ENCODE results near the gene GET4.

GET4 gene

GRCh38 chr7:835021-835420 lies 41.3 kb upstream of the GET4 start (continued):
- TF ChIP-seq ZNF785 (tag by site-specific recombination; IDR thresholded peaks at IDR 0.05): no peak
- TF ChIP-seq YY1 (tag by site-specific recombination; IDR thresholded peaks at IDR 0.05): no peak
- TF ChIP-seq KLF7 (tag by site-specific recombination; IDR thresholded peaks at IDR 0.05; ENCODE audit: borderline replicate concordance): no peak
- TF ChIP-seq ZBTB44 (tag by site-specific recombination; IDR thresholded peaks at IDR 0.05): no peak
- no peak for TF ChIP-seq ZNF623 (tag by site-specific recombination; IDR thresholded peaks at IDR 0.05)
- no peak for TF ChIP-seq WT1 (tag by site-specific recombination; IDR thresholded peaks at IDR 0.05)
- no peak for TF ChIP-seq ZNF776 (tag by site-specific recombination; IDR thresholded peaks at IDR 0.05; ENCODE audit: borderline replicate concordance)
- TF ChIP-seq ZNF302 (tag by site-specific recombination; IDR thresholded peaks at IDR 0.05; ENCODE audit: low read depth): no peak
- TF ChIP-seq, protein P1, sequence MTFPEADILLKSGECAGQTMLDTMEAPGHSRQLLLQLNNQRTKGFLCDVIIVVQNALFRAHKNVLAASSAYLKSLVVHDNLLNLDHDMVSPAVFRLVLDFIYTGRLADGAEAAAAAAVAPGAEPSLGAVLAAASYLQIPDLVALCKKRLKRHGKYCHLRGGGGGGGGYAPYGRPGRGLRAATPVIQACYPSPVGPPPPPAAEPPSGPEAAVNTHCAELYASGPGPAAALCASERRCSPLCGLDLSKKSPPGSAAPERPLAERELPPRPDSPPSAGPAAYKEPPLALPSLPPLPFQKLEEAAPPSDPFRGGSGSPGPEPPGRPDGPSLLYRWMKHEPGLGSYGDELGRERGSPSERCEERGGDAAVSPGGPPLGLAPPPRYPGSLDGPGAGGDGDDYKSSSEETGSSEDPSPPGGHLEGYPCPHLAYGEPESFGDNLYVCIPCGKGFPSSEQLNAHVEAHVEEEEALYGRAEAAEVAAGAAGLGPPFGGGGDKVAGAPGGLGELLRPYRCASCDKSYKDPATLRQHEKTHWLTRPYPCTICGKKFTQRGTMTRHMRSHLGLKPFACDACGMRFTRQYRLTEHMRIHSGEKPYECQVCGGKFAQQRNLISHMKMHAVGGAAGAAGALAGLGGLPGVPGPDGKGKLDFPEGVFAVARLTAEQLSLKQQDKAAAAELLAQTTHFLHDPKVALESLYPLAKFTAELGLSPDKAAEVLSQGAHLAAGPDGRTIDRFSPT (tag by site-specific recombination; IDR thresholded peaks at IDR 0.05): no peak
- no peak for TF ChIP-seq TCF7L2 (IDR thresholded peaks at IDR 0.05; ENCODE audit: borderline replicate concordance, low read depth, low read length)
- TF ChIP-seq ZNF561 (tag by site-specific recombination; IDR thresholded peaks at IDR 0.05; ENCODE audit: borderline replicate concordance): no peak
- TF ChIP-seq ZNF549 (tag by site-specific recombination; IDR thresholded peaks at IDR 0.05): no peak
- no peak for TF ChIP-seq ZNF23 (tag by site-specific recombination; IDR thresholded peaks at IDR 0.05; ENCODE audit: borderline replicate concordance)

DNA sequence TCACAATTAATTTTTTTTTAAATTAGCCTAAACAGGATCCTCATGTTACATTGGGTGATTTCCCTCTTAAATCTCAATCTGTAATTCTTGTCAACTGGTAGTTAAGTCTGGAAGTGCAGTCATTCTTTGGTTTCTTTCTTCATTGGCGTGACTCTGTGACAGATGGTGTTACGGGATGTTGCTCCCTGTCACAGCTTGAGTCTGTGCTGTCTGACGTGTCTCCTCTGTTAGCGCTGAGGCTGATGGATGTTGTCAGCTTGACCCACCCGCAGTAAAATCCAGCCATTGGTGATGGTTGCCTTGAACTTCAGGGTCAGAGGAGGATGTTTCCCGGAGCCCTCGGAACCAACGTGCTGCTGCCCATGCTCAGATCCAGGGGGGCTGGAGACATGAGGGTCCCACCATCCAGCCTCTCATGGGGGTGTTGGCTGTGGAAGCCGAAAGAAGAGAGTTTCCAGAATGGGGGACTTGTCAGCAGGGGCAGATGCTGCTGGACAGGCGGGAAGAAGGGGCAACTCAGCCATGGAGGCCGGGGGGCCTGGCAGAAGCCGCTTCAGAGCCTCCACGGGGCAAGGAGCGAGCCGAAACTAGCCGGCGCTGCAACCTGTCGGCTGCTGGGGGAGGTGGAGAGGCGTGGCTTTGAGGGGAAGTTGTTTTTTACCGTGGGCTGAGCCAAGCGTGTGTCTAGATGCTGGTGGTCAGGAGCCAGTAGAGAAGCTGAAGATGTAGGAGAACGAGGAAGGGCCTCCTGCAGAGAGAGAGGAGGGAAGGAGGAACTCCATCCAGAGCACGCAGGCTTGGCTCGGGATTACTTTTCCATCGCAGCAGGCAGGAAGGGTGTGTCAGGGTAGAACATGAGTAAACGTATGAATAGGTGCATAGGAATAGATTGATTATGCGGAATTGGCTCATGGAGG lies 40.6 kb upstream of the GET4 start:
- TF ChIP-seq ZNF394 (tag by site-specific recombination; IDR thresholded peaks at IDR 0.05; ENCODE audit: borderline replicate concordance) (0 out of 2 replicates have a peak, but pooled peaks have one; percentile 16), ZNF600 (tag by site-specific recombination; IDR thresholded peaks at IDR 0.05) (peak; percentile 54), ZBTB8A (tag by site-specific recombination; IDR thresholded peaks at IDR 0.05) (no peak)
- Histone ChIP-seq H3K4me1 (ENCODE audit: control insufficient read depth, insufficient read depth, low read length) (peaks cover 9% of the 10 kb centered on the region), H3K9me3 (ENCODE audit: control insufficient read depth, insufficient read depth, low read depth, low read length) (no peaks in the 10 kb centered on the region), H3K36me3 (ENCODE audit: control insufficient read depth in 2 of 2, insufficient read depth in 1 of 2, low read length in 2 of 2) (peaks cover 6 to 26% of the 10 kb centered on the region in 2 experiments; a peak in 2 of 3 replicates), H3K27ac (ENCODE audit: extremely low read depth, low read depth, low read length) (no peak overlapping the region), H3K4me3 (ENCODE audit: low read depth, low read length) (no peak overlapping the region)
- POLR2A ChIA-PET: no interaction called here
- CTCF ChIA-PET: interaction anchor here (0.7 to 1.4 kb wide), 5 partner anchors 14 to 49 kb away, joined by 3 to 5 read pairs (median 4); no protein-coding TSS in a partner anchor

DNA sequence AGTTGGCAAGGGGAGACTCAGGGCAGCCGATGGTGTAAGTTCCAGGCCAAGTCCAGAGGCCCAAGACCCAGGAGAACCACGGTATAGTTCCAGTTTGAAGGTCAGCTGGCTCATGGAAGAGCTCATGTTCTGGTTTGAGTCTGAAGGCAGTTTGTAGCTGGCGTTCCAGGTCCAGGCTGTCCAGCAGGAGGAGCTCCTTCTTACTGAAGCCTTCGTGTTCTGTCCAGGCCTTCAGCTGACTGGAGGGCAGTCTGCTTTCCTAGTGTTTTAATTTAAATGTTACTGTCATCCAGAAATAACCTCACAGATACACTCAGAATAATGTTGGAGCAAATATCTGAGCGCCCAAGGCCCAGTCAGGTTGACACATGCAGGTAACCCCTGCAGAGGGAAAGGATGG lies 39.9 kb upstream of the GET4 start:
- H3K27ac ChIP-seq (ENCODE audit: extremely low read depth, low read depth, low read length): no peak overlapping the region; the same call in 1 of the 2 replicates
- peaks cover 9% of the 10 kb centered on the region for H3K4me1 ChIP-seq (ENCODE audit: control insufficient read depth, insufficient read depth, low read length)
- peaks cover 6 to 26% of the 10 kb centered on the region in 2 experiments; a peak in 2 of 3 replicates for H3K36me3 ChIP-seq (ENCODE audit: control insufficient read depth in 2 of 2, insufficient read depth in 1 of 2, low read length in 2 of 2)
- no peak overlapping the region for H3K4me3 ChIP-seq (ENCODE audit: low read depth, low read length)
- no peaks in the 10 kb centered on the region for H3K9me3 ChIP-seq (ENCODE audit: control insufficient read depth, insufficient read depth, low read depth, low read length)
- CTCF ChIA-PET: interaction anchor here (0.7 to 1.4 kb wide), 6 partner anchors 13 to 50 kb away, joined by 3 to 9 read pairs (median 4); no protein-coding TSS in a partner anchor
- POLR2A ChIA-PET: no interaction called here
- TF ChIP-seq ZBTB26 (tag by site-specific recombination; optimal IDR thresholded peaks at IDR 0.05) (no peak), ZNF600 (tag by site-specific recombination; IDR thresholded peaks at IDR 0.05) (0 out of 2 replicates have a peak, but pooled peaks have one; percentile 7), YY1 (tag by site-specific recombination; IDR thresholded peaks at IDR 0.05) (no peak), BCL11B (tag by site-specific recombination; IDR thresholded peaks at IDR 0.05; ENCODE audit: low read depth) (no peak), ZNF26 (tag by site-specific recombination; IDR thresholded peaks at IDR 0.05) (no peak), ZNF555 (tag by site-specific recombination; conservative IDR thresholded peaks at IDR 0.05) (no peak), ZNF132 (tag by site-specific recombination; IDR thresholded peaks at IDR 0.05; ENCODE audit: borderline replicate concordance) (no peak)
